ENCODE data around the gene BMPR1B.
"Not testable (repeated sequence)": the region's sequence is repeated elsewhere in the genome, so short reads cannot be mapped to it uniquely, and the experiment has no call there.

BMPR1B gene

GRCh38 chr4:95155759-95156451, 398.1 kb downstream of the BMPR1B start:
- DNase-seq: peak in 1 of 2 donors; percentile 48

DNA sequence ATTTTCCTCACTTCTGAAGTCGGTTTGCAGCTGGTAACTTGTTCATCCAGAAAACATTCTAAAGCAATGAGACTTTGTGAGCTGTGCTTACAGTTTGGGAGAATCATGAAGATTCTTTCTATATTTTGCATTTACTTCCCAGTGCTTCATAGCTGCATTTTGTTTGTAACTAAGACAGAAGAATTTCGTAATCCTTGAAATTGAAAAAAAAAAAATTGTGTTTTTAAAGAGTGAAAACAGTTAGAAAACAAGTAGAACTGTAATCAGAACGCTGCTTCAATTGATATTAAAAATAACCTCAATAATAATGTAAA, 398.7 kb downstream of the BMPR1B start:
- no peak for DNase-seq

GRCh38 chr4:95157596-95157995, 399.8 kb downstream of the BMPR1B start:
- DNase-seq: no peak

DNA sequence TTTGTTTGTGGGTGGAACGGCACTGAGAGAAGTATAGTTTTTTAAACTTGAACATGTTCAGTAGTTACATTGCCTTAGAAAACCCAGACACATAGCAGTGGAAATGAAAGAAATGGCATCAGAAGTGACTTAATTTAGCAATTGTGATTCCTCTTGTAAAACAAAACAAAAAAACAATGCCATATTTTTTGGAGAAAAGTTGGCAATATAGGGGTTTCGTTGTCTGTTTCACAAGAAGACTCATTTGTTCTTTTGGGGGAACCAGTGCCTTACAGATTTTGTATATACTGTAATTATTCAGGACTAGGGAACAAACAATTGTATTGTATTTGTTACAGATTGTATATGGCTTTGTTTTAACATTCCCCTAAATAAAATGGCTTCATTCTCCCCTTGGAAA, 400.3 kb downstream of the BMPR1B start:
- DNase-seq: no peak

- DNase-seq: no peak
Observed at GRCh38 chr4:95158626-95159025, 400.9 kb downstream of the BMPR1B start.

- DNase-seq: no peak
Observed at GRCh38 chr4:95159384-95159783, 401.6 kb downstream of the BMPR1B start.

- DNase-seq: no peak
Observed at GRCh38 chr4:95161781-95162469, 404.2 kb downstream of the BMPR1B start.

DNA sequence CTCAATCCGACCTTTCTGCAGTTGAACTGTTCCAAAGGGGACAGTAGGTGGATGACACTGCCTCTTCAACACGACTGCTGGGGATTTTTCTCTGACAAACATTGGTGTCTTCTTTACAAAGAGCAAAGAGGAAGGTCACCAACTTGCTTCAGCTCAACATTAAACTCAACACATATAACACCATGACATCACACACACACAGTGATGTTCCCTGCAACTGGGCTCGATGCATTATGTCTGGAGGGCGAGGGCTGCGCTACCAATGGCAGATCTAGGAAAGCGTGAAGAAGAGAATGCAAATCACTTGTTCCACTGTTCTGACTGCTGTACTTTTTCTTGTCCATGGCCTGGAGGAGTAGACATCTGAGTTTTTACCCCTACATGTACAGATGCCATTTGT, 405.1 kb downstream of the BMPR1B start:
- DNase-seq: no peak

DNA sequence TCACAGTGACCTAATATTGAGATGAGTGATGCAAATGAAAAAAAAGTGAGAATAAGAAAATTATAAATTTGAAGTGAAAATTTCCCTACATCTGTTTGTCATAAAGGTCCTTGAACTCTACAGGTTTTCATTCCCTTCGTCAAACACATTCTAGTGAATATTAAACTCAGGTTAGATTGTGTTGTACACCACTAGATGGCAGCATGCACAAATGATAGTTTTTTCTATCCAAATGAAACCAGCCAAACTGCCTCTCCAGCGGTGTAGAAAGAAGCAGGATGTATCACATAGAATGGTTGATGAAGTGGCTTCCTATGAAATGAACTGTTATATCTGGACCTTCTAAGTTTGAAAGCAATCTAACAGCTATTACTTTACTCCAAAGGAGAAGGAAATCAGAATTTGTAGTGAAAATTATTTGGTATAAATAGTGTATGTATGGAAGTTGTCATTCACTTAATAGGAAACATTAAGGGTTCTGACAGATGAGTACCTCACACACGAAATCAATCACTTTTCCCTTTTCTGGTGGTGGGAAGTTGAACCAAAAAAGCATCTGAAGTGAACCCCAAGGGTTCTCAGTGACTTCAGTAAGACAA, 408.3 kb downstream of the BMPR1B start:
- peak in 1 of 2 donors; percentile 93 for DNase-seq

- no peak for DNase-seq
Observed at GRCh38 chr4:95167805-95168204, 410.1 kb downstream of the BMPR1B start.

GRCh38 chr4:95170176-95170575, 412.4 kb downstream of the BMPR1B start:
- DNase-seq: peak; percentile 62 to 67

- DNase-seq: not testable (repeated sequence)
Observed at GRCh38 chr4:95171377-95171776, 413.6 kb downstream of the BMPR1B start.

GRCh38 chr4:95178938-95179337, 421.2 kb downstream of the BMPR1B start:
- no peak for DNase-seq

GRCh38 chr4:95180531-95181242, 422.9 kb downstream of the BMPR1B start:
- no peak for DNase-seq

DNA sequence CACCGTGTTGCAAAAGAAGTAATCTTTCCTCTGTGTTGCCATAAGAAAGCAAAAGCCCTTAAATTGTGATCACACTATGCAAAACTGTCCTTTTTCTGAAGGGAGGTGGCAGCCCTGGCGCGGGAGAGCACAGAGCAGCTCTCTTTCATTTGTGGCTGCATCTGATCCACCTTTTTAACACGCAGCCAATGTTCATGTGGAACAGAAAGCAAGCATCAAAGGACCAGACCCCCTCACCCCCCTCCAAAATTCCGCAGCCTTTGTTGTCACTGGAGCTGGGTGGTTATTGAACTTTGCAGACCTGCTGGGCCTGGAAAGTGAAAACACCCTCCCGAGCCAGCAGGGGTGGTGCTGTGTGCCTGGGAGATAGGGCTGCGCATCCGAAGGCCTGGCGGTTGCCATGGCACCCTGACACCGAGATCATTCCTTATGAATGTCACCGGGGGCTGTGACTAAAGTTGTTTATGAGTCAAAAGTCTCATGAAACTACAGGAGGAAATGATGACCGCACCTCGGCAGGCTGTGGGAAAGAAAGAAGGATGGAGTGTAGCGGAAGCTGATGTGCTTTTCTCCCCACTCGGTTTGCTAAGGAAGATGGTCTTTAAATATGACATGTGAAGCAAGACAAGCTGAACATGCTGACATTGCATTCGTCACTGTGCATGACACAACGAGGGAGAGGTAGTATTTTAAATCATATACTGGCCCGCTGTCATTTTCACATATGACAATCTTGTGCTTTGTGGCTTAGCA, 423.7 kb downstream of the BMPR1B start:
- DNase-seq: no peak

- no peak for DNase-seq
Observed at GRCh38 chr4:95181996-95182306, 424.2 kb downstream of the BMPR1B start.

DNA sequence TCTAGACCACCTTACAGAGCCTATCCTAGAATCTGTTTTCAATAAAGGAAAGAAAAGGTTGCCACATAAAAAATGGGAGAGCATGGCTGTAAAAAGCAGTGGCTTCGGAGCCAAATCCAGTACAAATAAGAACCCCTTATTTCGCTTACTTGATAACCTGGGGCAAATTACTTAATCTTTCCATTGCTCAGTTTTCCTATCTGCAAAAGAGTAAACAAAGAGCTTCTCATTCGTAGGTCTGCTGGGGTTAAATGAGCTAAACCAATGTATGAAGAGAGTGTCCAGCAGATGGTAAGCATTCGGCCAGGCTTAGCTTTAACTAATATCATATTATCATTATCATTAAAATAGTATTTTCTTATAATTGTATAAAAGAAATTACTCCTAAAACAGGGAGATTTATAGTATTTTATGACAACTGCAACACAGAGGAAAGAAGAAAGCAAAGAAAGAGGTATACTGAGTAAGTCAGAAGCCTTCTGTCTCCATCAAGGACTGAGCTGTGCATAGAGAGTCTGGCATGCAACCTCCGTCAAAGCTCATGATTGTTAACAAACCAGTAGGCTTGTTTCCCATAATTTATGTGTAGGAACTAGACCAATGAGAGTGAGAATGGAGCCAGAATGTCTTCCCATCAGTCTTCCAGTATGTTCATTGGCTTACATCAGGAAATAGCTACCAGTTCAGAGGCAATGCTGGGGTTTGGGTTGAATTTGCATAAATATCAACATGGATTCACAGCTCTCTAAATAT, 426.1 kb downstream of the BMPR1B start:
- no peak for DNase-seq

GRCh38 chr4:95186666-95187065, 428.9 kb downstream of the BMPR1B start:
- DNase-seq: no peak

DNA sequence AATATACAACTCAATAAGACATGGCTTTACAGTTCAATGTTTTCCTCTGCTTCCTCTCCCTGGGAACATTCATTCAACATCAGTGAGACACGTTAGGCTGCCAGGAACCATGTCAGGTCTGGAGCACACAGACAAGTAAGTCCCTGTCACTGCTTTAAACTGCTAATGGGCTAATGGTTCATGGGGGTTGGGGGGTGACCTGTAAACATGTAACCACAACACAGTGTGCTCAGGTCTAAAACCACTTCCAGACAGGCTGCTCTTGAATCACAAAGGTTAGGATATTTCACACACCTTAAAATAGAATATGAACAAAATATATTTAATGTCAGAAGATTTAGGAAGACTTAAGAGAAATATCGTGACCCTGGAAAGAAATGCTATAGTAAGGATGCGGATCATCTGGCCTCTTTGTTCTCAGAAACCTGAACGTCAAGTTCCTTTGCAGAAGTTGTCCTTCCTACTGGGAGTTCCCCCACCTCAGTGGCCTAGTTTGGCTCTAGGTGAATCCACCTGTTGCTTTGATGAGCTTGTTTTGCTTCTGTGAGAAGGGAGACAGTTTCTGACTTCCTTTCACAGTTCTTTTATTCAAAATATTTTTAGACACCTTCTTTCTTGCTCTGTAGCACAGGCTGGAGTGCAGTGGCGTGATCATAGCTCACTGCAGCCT, 431.1 kb downstream of the BMPR1B start:
- no peak for DNase-seq

DNA sequence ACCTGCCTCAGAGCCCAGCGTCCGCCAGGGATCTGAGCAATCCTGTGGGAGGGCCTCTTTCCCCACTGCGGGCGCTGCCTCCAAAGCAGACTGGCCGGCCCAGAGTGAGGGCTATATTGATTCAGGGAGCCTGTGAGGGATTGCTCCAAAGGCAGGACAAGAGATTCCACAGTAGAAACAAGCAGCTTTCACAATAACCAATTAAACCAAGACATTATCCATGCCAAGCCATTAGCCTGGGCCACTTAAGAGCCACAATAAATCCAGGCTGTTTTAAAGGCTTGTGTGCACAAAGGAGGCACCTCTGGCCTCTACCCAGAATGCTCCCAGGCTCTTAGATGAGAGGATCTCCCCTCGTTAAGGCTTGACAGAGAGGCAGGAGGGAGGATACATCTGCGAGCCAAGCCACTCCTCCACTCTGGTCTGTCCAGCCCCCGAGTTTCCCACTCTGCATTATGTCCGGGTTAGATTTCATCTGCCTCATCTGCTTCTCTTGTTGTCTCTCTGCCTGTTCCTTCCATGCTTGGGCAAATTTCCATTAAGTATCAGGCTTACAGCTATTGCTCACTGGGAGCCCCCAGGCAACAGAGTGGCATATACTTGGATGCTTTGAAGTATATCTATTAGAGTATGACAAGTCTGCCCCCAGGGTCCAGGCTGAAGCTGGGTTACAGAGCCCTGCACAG, 433.1 kb downstream of the BMPR1B start:
- DNase-seq: peak; percentile 58 to 61

DNA sequence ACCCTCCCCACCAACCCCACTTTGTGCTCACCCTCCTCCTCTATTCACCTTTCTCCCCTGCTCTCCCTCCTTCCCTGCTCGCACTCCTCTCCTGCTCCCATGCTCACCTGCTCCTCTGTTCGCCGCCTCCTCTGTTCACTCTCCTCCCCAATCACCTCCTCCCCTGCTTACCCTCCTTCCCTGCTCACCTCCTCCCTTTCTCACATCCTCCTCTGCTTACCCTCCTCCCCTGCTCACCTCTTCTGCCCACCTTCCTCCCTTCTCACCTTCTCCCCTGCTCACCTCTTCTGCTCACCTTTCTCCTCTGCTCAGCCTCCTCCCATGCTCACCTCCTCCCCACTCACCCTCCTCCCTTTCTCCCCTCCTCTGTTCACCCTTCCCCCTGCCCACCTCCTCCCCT, 433.8 kb downstream of the BMPR1B start:
- DNase-seq: no peak
